IMR-90 (cell line): Measurements from ENCODE around the gene ZSCAN4.

ENCODE experiments used
- BHLHE40 ChIP-seq: fragments of 150-350 bp; IDR thresholded peaks from 2 replicates; pipeline ENCODE4 v1.6.1; 2016; ENCODE audit warnings: mild to moderate bottlenecking, low read depth, low read length
- MXI1 ChIP-seq: IDR thresholded peaks from 2 replicates; pipeline ENCODE4 v1.6.1; 2012; ENCODE audit warnings: low read depth, mild to moderate bottlenecking, low read length, moderate library complexity, borderline replicate concordance
- POLR2A ChIP-seq: IDR thresholded peaks from 2 replicates; pipeline ENCODE4 v1.6.1; 2012; ENCODE audit warnings: mild to moderate bottlenecking, low read depth, low read length
- RAD21 ChIP-seq: IDR thresholded peaks from 2 replicates; pipeline ENCODE4 v1.6.1; 2012; ENCODE audit warnings: low read length, improper control_type of control experiment
- RFX5 ChIP-seq: IDR thresholded peaks from 2 replicates; pipeline ENCODE4 v1.8.0; 2012; ENCODE audit warnings: low read depth, mild to moderate bottlenecking, low read length, moderate library complexity
- TF ChIP-seq, protein P1 (sequence below): conservative IDR thresholded peaks from 2 replicates; pipeline ENCODE4 v1.5.1; 2012; ENCODE audit warnings: mild to moderate bottlenecking, low read depth, low read length, improper control_type of control experiment
- TF ChIP-seq, protein P2 (sequence below): fragments of 150-350 bp; IDR thresholded peaks from 2 replicates; pipeline ENCODE4 v1.6.1; 2016; ENCODE audit warnings: low read depth, mild to moderate bottlenecking, low read length, moderate library complexity, borderline replicate concordance

DNA sequence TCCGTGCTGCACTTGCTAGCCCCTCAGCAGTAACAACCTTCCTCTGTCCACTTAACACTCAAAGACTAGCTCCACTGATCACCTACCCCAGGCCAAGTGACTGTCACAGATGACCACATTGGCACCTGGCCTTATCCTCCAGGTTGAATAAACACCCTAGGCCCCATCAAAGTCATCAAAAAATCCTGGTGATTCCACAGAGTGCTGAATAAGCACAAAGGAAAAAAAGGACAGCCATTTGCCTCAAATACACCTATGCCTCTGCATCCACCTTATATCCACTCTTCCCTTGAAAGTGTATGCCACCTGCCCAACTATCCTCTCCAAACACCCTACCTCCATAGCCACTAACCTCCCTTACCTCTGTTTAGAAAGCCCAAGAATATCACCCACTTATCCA lies 37.6 kb downstream of the ZSCAN4 start:
- no peak for TF ChIP-seq BHLHE40
- TF ChIP-seq RAD21 = no peak
- TF ChIP-seq, protein P1, sequence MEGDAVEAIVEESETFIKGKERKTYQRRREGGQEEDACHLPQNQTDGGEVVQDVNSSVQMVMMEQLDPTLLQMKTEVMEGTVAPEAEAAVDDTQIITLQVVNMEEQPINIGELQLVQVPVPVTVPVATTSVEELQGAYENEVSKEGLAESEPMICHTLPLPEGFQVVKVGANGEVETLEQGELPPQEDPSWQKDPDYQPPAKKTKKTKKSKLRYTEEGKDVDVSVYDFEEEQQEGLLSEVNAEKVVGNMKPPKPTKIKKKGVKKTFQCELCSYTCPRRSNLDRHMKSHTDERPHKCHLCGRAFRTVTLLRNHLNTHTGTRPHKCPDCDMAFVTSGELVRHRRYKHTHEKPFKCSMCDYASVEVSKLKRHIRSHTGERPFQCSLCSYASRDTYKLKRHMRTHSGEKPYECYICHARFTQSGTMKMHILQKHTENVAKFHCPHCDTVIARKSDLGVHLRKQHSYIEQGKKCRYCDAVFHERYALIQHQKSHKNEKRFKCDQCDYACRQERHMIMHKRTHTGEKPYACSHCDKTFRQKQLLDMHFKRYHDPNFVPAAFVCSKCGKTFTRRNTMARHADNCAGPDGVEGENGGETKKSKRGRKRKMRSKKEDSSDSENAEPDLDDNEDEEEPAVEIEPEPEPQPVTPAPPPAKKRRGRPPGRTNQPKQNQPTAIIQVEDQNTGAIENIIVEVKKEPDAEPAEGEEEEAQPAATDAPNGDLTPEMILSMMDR = no peak
- no peak for TF ChIP-seq POLR2A
- TF ChIP-seq MXI1 = no peak
- no peak for TF ChIP-seq RFX5
- TF ChIP-seq, protein P2, sequence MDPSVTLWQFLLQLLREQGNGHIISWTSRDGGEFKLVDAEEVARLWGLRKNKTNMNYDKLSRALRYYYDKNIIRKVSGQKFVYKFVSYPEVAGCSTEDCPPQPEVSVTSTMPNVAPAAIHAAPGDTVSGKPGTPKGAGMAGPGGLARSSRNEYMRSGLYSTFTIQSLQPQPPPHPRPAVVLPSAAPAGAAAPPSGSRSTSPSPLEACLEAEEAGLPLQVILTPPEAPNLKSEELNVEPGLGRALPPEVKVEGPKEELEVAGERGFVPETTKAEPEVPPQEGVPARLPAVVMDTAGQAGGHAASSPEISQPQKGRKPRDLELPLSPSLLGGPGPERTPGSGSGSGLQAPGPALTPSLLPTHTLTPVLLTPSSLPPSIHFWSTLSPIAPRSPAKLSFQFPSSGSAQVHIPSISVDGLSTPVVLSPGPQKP = no peak
